Psoas muscle (tissue), 8 donors: ENCODE results near the gene TTC27. TPM values are rescaled to one million over a fixed set of nuclear protein-coding genes. Genes with fewer than 3 reads are reported as not detected.

Source experiments
- ATAC-seq, 4 donors: fragments of 200-7000 bp; cut with Tn5 transposase; one replicate each; pipeline ENCODE4 v1.9.1; 2020; ENCODE audit warnings: moderate library complexity in 3 of 4, mild to moderate bottlenecking in 2 of 4
- DNase-seq, 2 donors: peaks; one replicate each; pipeline ENCODE4 v3.0.0-alpha.2; 2020
- H3K27ac ChIP-seq: fragments of 200-600 bp; one replicate; pipeline ENCODE4 v1.8.0; 2022
- H3K27me3 ChIP-seq, 3 donors: fragments of 200-600 bp in 1 of 3; one replicate each; pipeline versions ENCODE4 v1.6.1 to v1.8.0; 2013 to 2022; ENCODE audit warnings: low read length in 2 of 3, mild to moderate bottlenecking in 2 of 3, moderate library complexity in 1 of 3; ENCODE audit not compliant: insufficient read depth in 3 of 3
- H3K36me3 ChIP-seq, 2 donors: fragments of 200-600 bp in 1 of 2; one replicate each; pipeline versions ENCODE4 v1.6.1 to v1.8.0; 2013 to 2022; ENCODE audit warnings: low read depth in 1 of 2, mild to moderate bottlenecking in 1 of 2, moderate library complexity in 1 of 2; ENCODE audit not compliant: insufficient read depth in 1 of 2
- H3K4me1 ChIP-seq: fragments of 200-600 bp; one replicate; pipeline ENCODE4 v1.8.0; 2022
- H3K4me3 ChIP-seq: fragments of 200-600 bp; one replicate; pipeline ENCODE4 v1.8.0; 2022; ENCODE audit warnings: mild to moderate bottlenecking
- H3K9me3 ChIP-seq: fragments of 200-600 bp; one replicate; pipeline ENCODE4 v1.8.0; 2022
- WGBS, 3 donors: extraction: QIAGEN DNeasy Blood & Tissue Kit; methylation state at CpG; one replicate each; pipeline versions ENCODE4 v1.1.6 to v1.1.7; 2013; 5-methylcytosine and 5-hydroxymethylcytosine counted together
- intact Hi-C, 2 donors: fragments of 100-400 bp; cut with DNase I; formaldehyde crosslinking; loops; one replicate each; pipeline versions ENCODE4 v1.11.0 to v1.14.2; 2022
- polyA plus RNA-seq, 3 donors: library from polyadenylated mRNA; stranded (reverse); fragments of 200-250 nt; gene quantifications; one replicate each; pipeline ENCODE4 v1.2.3, GENCODE V29; 2013
- total RNA-seq, 4 donors: library from RNA; stranded (reverse); fragmentation: NEBNext Ultra II Directional in 2 of 4; extraction: Animal tissue kit (Norgen Biotek cat#: 25700) in 2 of 4; gene quantifications; one replicate each; pipeline versions ENCODE4 v1.2.1 to v1.2.4, GENCODE V29; 2021 to 2023
- TF ChIP-seq, protein P1 (sequence below): fragments of 200-600 bp; IDR thresholded peaks from one replicate; pipeline ENCODE4 v1.8.0; 2022; ENCODE audit warnings: antibody characterized with exemption
- donor health status: healthy with polysubstance abuse.
- donor health status: DM: no; HTN: no; CAD: no; lungs with moderate emphysema.
- donor health status: Bipolar disorder and iron deficiency.
- donor health status: healthy.
- donor health status: DM: yes; HTN: yes; CAD: no.
- donor health status: DM: no; HTN: no; CAD: no.
- donor health status: DM: no; HTN: no; CAD: no.
- donor health status: DM: yes; HTN: yes; CAD: no.

The TTC27 gene
- total and polyA plus RNA-seq, 7 donors = 8.7 to 15.4 (median 12.2) TPM

GRCh38 chr2:32735348-32735747, 107.5 kb downstream of the TTC27 start:
- no peak for ATAC-seq
- peaks cover 0 to 29% of the 10 kb centered on the region in 2 donors for H3K36me3 ChIP-seq
- H3K27ac ChIP-seq = no peak overlapping the region
- intact Hi-C loops = no loop called here
- TF ChIP-seq, protein P1, sequence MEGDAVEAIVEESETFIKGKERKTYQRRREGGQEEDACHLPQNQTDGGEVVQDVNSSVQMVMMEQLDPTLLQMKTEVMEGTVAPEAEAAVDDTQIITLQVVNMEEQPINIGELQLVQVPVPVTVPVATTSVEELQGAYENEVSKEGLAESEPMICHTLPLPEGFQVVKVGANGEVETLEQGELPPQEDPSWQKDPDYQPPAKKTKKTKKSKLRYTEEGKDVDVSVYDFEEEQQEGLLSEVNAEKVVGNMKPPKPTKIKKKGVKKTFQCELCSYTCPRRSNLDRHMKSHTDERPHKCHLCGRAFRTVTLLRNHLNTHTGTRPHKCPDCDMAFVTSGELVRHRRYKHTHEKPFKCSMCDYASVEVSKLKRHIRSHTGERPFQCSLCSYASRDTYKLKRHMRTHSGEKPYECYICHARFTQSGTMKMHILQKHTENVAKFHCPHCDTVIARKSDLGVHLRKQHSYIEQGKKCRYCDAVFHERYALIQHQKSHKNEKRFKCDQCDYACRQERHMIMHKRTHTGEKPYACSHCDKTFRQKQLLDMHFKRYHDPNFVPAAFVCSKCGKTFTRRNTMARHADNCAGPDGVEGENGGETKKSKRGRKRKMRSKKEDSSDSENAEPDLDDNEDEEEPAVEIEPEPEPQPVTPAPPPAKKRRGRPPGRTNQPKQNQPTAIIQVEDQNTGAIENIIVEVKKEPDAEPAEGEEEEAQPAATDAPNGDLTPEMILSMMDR = no peak
- H3K4me1 ChIP-seq = peaks cover 9% of the 10 kb centered on the region
- no peaks in the 10 kb centered on the region for H3K27me3 ChIP-seq
- 64 to 78% (median 66%) methylated on average over 1 of the region's 1 CpG for WGBS, 3 donors
- no peaks in the 10 kb centered on the region for H3K9me3 ChIP-seq
- H3K4me3 ChIP-seq = no peak overlapping the region
- no peak for DNase-seq

DNA sequence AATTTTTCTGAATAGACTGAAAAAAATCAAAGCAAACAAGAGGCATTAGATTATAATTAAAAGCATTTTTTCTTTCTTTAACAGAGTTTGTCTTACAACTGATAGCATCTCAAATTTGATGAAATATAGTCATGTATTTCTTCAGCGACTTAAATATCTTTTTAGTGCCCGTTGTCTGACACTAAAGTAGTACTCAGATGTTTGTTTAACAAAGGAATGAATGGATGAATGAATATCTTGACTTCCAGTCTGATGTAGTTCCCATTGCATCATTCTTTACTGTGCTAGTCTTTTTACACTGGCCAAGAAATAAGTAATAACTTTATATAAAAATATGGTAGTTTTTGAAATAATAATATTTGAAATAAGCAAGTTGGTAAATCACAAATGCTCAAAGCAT, 111.1 kb downstream of the TTC27 start:
- Histone ChIP-seq H3K4me3 (no peak overlapping the region), H3K9me3 (no peaks in the 10 kb centered on the region), H3K27me3 (no peaks in the 10 kb centered on the region), H3K4me1 (peaks cover 13% of the 10 kb centered on the region), H3K36me3 (peaks cover 0 to 29% of the 10 kb centered on the region in 2 donors), H3K27ac (no peak overlapping the region)
- ATAC-seq = no peak
- 83 to 89% (median 88%) methylated on average over 2 of the region's 2 CpGs for WGBS, 3 donors
- intact Hi-C loops = no loop called here
- no peak for DNase-seq
- TF ChIP-seq, protein P1 = no peak

GRCh38 chr2:32739664-32740063, 111.8 kb downstream of the TTC27 start:
- Histone ChIP-seq H3K4me1 (peaks cover 13% of the 10 kb centered on the region), H3K27ac (no peak overlapping the region), H3K36me3 (peaks cover 0 to 23% of the 10 kb centered on the region in 2 donors), H3K27me3 (no peaks in the 10 kb centered on the region), H3K4me3 (no peak overlapping the region), H3K9me3 (no peaks in the 10 kb centered on the region)
- 33 to 41% (median 33%) methylated on average over 2 of the region's 2 CpGs for WGBS, 3 donors
- ATAC-seq (no peak), DNase-seq (no peak)
- intact Hi-C loops = no loop called here
- TF ChIP-seq, protein P1 = no peak

- H3K27me3 ChIP-seq = no peaks in the 10 kb centered on the region
- no peak overlapping the region for H3K4me3 ChIP-seq
- no peaks in the 10 kb centered on the region for H3K9me3 ChIP-seq
- ATAC-seq (no peak), DNase-seq (no peak)
- WGBS, 3 donors = 95 to 100% (median 100%) methylated on average over 1 of the region's 1 CpG
- peaks cover 0 to 19% of the 10 kb centered on the region in 2 donors for H3K36me3 ChIP-seq
- intact Hi-C loops = no loop called here
- TF ChIP-seq, protein P1 = no peak
- H3K4me1 ChIP-seq = peaks cover 22% of the 10 kb centered on the region
- H3K27ac ChIP-seq = no peak overlapping the region
These were observed 113.7 kb downstream of the TTC27 start for GRCh38 chr2:32741575-32741974.

DNA sequence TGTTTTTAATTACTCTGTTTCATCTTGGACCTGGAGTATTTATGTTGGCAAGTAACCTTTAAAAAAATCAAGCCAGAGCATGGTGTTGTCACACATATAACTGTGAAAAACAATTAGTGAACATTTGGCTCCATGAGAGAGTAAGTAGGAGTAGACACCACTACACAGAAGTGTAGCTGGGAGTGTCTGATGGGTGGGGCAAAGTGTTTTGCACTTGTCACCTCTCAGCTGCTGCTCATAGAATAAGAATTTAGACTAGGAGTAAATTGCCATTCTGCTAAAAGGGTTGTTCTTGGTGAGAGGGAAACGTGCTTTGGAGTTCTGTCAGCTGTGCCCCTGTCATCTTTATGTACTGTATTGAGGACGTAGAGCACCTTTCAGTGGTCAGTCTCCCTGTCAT, 114.5 kb downstream of the TTC27 start:
- WGBS, 3 donors = 72 to 80% (median 76%) methylated on average over 2 of the region's 2 CpGs
- H3K9me3 ChIP-seq = no peaks in the 10 kb centered on the region
- H3K27ac ChIP-seq = no peak overlapping the region
- TF ChIP-seq, protein P1 = no peak
- ATAC-seq (no peak), DNase-seq (no peak)
- intact Hi-C loops = no loop called here
- H3K4me3 ChIP-seq = no peak overlapping the region
- H3K36me3 ChIP-seq = peaks cover 0 to 11% of the 10 kb centered on the region in 2 donors
- H3K27me3 ChIP-seq = no peaks in the 10 kb centered on the region
- H3K4me1 ChIP-seq = peaks cover 22% of the 10 kb centered on the region
